Measurements from ENCODE around the gene SOX8.
A peak's percentile ranks its signal among the peaks of the same experiment; 100 is the strongest.
"Not testable (repeated sequence)": the region's sequence is repeated elsewhere in the genome, so short reads cannot be mapped to it uniquely, and the experiment has no call there.

SOX8 gene

DNA sequence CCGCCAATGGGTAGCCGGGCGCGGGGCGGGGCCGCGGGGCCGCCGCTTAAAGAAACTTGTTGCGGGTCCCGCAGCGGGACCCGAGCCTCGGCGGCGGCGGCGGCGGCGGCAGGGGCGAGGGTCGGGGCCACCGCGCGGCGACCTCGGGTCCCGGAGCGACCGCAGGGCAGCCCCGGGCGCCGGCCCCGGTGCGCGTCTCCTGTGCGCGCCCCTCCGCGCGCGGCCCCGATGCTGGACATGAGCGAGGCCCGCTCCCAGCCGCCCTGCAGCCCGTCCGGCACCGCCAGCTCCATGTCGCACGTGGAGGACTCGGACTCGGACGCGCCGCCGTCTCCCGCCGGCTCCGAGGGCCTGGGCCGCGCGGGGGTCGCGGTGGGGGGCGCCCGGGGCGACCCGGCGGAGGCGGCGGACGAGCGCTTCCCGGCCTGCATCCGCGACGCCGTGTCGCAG, at the start of gene SOX8:
SOX8 (plus strand) TSS at position 76 of the 450 bp plus-strand sequence; CDS start at position 229, 153 bp downstream.
- no peak for DNase-seq

DNA sequence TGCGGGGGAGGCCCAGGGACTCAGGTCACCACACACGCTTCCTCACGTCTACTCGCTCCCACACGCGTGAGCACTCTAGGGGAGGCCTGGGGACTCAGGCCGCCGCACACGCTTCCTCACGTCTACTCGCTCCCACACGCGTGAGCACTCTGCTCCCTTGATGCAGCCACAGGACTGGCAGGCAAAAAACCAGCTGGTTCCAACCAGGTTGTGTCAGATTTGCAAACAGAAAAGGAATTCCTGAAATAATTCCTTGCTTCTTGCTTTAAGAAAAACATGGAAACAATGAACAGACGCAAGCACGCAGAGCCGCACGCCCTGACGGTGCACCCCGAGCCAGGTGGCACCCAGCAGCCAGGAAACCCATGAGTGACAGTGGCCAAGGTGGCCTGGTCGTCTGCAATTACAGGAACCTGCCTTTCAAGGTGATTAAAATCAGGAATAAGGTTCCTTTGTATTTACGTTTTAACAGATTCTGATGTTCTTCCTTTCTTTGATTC, 48.7 kb upstream of the SOX8 start:
- no peak for DNase-seq

DNA sequence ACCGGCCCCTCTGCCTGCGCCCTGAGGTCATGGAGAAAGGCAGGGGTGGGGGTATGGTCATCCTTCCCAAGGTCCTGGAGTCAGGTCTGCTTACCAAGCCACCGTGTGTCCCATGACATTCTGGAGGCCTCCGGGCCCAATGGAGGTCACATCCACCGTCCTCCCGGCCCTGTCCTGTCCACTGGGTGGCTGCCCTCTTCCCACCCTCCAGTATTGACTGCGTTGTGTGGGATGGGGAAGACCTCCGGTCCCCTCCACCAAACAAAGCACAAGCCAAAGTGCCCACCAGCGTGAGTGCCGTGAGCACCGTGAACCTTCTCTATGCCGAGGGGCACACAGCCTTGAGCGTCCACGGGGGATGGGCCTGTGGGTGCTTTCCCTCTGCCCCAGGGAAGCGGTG, 48.0 kb upstream of the SOX8 start:
- DNase-seq: no peak

DNA sequence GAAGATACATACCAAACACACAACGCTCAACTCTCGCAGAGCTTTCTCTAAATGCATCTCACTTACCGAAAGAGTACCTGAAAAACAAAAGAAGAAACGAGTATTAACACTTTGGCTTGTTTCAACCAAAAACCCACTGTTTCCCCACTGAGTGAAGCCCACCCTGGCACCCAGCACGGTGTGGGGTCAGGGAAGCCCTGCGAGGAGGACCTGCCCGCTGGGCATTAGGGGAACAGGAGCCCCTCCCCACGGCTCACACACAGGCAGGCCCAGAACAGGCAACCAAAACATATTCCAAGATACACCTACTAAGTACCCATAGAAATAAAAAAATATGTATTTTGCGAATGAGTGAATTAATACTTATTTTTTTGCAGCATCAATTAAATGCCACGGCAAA, 47.4 kb upstream of the SOX8 start:
- DNase-seq: no peak

DNA sequence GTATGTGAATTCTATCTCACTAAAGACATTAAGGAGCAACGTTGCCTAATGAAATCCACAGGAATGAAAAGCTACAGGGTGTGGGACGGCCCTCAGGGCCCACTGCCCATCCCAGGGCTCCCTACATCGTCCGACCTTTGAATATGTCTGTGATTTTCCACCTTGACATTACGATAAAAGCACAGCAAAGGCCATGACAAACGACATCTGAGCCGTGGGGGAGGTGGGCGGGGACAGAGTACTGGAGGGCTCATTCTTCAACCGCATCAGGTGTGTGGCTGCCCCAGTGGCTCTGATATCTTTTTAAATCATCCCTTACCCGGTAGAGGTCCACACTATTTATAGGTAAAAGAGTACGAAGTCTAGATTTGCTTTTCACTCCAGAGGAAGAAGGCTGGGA, 45.9 kb upstream of the SOX8 start:
- peak; percentile 7 for DNase-seq

DNA sequence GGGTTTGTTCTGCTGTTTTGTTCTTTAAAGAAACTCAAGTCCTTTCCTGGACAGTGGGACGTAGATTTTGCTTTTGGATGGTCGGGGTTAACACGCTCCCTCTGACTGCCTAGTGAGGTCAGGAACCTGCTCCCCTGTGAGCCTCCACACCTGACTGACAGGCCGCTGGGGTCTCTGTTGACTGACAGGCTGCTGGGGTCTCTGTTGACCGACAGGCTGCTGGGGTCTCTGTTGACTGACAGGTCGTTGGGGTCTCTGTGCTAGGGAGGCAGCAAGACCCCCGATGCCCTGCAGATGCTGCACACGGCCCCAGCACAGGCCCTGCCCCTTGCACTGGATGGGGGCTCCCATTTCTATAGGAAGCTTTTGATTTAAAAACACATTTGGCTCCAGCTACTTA, 44.3 kb upstream of the SOX8 start:
- no peak for DNase-seq

DNA sequence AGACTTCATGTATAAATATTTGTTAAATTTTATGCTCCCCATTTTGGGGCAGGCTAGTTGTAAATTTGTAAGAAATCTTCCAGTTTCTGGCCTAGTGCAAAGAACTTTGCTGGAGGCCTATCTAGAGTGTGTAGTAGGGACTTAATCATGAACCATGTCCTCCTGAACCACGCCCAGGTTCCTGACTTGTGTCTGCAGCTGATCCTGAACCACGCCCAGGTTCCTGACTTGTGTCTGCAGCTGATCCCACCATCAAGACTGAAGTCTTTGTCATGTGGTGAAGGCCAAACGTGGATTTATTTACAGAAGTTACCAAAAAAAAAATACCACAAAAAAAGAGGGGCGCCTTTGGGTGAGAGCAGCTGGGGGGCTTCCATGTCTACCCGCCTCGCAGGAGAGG, 43.8 kb upstream of the SOX8 start:
- no peak for DNase-seq

DNA sequence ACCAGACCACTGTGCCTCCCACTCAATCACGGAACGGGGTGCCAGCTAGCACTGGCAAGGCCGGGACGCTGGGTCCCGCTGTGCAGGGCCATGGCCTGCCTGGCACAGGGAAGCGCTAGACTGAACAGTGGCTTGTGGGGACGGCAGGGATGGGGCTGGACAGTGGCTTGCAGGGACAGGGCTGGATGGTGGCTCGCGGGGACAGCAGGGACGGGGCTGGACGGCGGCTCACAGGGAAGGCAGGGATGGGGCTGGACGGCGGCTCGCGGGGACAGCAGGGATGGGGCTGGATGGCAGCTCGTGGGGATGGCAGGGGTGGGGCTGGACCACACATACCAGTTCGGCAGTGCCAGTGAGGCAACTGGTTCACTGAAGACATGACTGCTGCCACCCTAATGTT, 43.4 kb upstream of the SOX8 start:
- DNase-seq: no peak

DNA sequence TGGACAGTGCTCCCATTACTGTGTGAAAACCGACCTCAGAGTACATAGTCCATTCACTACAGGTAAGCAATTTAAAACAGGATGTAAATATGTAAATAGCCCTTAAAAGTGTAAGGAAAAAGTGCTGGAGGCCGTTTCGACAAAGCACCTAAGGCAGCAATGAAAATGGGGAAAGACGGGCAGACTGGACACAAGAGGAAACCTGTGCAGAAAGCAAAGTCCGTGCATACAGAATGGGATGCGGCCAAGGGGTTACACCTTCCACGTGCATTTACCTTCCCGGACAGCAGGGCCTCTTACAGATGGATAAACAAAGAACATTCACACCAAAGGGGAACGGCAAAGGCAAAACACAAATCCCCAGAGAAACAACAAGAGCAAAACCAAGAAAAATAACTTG, 42.8 kb upstream of the SOX8 start:
- DNase-seq: no peak

DNA sequence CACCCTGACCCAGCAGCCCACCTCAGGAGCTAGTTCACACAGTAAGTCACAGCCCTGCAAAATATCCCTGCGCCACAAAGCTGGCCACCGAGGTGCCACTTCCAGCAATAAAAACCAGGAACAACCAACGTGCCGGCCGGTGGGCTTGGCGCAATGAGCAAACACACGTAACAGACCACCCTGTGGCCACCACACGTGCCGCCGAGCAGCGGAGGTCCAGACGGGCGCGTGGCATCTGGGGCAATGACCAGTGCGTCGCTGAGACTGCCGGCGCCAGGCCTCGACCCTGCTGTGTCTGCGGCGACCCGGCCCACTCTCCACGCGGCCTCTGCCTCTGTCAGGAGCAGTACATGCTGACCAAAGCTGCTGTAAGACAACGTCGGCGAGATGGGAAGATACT, 42.3 kb upstream of the SOX8 start:
- no peak for DNase-seq

DNA sequence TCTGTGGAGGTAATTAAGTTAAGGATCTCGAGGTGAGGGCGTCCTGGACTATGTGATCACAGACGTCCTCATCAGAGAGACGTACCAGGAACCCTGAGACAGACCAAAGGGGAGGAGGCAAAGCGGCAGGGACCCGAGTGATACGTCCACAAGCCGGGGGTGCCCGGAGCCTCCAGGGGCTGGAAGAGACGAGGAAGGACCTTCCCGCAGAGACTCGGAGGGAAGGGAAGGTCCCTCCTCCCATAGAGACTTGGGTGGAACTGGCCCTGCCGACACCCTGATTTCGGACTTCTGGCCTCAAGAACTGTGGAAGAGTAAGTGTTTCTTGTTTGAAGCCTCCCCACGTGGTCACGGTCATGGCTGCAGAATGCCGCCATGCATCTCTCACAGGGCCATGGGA, 41.6 kb upstream of the SOX8 start:
- no peak for DNase-seq

DNA sequence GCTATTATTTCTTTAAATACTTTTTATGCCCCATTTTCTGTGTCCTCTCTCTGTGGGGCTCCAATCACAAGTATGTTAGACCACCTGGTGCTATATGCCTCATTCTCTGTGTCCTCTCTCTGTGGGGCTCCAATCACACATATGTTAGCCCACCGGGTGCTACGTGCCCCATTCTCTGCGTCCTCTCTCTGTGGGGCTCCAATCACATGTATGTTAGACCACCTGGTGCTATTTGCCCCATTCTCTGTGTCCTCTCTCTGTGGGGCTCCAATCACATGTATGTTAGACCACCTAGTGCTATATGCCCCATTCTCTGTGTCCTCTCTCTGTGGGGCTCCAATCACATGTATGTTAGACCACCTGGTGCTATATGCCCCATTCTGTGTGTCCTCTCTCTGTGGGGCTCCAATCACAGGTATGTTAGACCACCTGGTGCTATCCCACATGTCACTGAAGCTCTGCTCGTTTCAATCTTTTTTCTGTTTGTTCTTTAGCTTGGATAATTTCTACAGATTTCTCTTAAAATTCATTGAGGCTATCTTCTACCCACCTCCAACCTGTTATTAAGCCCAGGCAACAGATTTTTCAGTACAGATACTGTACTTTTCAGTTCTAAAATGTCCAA, 39.0 kb upstream of the SOX8 start:
- no peak for DNase-seq

DNA sequence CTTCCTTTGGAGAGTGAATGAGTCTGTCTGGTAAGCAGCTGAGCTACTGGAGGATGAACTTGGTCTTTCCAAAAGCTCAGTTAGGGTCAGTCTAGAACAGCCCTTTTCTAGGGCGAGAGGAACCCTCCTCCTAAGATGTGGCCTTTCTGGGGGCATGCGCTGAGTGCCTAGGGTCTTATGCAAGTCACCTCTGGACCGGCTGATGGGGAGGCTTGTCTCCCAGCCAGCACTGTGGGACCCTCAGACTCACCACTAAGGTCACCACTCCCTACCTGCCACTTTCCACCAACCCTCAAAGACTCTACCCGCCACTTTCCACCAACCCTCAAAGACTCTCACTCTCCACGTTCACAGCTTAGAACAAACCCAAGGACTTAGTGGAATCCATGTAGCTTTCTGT, 37.6 kb upstream of the SOX8 start:
- no peak for DNase-seq

DNA sequence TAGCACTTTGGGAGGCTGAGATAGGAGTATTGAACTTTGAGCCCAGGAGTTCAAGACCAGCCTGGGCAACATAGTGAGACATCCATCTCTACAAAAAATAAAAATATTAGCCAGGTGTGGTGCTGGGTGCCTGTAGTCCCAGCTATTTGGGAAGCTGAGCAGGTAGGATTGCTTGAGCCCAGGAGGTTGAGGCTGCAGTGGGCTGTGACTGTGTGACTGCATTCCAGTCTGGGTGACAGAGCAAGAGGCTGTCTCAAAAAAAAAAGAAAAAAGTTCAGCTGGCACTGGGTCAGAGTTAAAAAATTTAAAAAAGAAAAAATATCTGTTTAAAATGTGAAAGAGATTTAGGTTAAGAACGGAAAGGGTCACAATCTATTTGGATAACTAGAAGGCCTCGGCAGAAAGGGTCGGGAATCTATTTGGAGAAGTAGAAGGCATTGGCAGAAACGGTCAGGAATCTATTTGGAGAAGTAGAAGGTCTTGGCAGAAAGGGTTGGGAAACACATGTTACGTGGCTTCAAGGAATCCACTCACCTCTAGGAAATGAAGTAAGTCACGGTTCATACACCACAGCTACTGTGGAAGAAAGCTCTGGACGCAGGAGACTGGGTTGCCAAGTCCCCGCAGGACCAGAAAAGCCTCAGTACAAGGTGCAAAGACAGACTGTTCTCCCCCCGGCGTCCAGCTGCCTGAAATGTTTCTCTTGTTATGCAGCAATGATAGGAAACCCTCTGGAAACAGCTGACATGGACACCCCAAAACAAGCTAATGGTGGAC, 36.1 kb upstream of the SOX8 start:
- DNase-seq: no peak

DNA sequence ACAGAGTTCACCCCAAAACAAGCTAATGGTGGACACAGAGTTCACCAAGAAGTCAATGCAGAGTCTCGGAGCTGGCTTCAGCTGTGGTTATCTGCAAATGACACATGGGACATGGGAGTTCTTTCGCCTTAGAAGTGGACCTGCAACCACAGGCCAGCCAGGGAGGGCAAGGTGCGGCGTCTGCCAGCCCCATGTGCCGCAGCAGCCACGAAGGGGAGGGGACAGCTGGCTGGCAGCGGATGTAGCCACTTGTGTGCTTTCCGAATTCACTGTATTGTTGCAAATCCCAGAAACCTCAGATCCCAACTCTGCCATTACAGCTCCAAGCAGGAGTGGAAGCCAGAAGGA, 35.5 kb upstream of the SOX8 start:
- no peak for DNase-seq

DNA sequence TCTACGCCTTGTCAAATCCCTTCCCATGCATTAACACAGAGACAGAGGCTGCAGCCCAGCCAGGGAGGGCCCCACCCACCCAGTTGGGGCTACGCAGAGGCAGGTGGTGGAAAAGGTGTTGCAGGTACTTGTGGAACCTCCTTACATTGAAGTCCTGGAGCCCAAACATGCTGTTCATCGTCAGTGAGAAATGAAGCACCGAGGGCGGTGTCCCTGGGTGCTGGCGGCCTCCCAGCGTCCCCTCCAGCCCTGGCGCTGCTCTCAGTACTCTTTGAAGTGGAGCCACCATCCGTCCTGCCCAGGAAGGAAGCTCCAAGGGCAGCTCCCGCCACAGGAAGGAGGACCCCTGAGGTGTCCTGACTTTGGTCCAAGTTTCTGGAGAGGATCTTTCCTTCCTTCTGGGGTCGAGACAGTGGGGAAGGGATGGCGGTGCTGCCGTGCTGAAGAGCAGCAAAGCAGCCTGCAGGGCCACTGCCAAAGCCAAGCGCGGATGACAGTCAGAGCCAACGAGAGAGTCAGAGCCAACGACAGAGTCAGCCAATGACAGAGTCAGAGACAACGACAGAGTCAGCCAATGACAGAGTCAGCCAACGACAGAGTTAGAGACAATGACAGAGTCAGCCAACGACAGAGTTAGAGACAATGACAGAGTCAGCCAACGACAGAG, 34.2 kb upstream of the SOX8 start:
- DNase-seq: no peak

DNA sequence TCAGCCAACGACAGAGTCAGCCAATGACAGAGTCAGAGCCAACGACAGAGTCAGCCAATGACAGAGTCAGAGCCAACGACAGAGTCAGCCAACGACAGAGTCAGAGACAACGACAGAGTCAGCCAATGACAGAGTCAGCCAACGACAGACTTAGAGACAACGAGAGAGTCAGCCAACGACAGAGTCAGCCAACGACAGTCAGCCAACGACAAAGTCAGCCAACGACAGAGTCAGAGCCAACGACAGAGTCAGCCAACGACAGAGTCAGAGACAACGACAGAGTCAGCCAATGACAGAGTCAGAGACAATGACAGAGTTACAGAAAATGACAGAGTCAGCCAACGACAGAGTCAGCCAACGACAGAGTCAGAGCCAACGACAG, 33.7 kb upstream of the SOX8 start:
- not testable (repeated sequence) for DNase-seq

DNA sequence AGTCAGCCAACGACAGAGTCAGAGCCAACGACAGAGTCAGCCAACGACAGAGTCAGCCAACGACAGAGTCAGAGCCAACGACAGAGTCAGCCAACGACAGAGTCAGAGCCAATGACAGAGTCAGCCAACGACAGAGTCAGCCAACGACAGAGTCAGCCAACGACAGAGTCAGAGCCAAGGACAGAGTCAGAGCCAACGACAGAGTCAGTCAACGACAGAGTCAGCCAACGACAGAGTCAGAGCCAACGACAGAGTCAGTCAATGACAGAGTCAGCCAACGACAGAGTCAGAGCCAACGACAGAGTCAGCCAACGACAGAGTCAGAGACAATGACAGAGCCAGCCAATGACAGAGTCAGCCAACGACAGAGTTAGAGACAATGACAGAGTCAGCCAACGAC, 32.8 kb upstream of the SOX8 start:
- DNase-seq: not testable (repeated sequence)

DNA sequence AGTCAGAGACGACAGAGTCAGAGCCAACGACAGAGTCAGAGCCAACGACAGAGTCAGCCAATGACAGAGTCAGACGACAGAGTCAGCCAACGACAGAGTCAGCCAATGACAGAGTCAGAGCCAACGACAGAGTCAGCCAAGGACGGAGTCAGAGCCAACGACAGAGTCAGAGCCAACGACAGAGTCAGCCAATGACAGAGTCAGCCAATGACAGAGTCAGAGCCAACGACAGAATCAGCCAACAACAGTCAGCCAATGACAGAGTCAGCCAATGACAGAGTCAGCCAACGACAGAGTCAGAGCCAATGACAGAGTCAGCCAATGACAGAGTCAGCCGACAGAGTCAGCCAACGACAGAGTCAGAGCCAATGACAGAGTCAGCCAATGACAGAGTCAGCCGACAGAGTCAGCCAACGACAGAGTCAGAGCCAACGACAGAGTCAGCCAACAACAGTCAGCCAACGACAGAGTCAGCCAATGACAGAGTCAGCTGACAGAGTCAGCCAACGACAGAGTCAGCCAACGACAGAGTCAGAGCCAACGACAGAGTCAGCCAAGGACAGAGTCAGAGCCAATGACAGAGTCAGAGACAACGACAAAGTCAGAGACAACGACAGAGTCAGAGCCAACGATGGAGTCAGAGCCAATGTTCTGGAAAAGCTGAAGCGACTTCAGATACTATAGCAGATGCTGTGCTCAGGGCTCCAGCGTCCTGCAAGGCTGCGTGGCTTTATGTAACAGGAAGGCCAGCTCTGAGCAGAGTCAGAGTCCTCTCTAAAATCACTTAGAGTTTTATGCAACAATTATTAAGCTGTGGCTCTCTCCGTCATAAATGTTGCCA, 30.6 kb upstream of the SOX8 start:
- not testable (repeated sequence) for DNase-seq

DNA sequence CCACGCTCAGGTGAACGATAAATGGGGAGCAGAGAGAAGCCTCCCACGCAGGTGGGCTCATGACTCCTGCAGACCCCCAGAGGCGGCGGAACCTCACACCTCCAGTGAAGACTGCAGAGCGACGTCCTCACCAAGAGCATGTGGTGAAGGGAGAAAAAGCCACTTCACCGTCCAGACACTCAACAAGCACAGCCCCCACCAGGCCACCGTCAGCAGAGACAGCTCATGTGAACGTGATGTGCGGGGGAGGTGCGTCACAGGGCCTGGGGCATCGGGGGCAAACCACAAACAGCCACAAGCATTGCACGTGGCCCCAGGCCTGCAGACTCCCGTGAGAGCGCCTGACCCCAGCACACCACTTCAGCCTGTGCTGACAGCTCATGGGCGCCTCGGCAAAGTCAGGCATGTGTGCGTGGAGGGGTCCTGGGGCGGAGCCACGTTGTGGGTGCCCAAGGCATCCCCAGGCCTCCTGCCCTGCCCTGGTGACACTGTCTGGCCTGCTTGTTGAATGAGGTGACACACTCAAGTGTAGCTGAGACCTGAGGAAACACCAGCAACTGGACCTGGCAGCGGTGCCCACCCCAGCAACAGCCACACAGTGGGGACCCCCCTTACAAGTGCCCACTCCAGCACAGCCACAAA, 29.8 kb upstream of the SOX8 start:
- DNase-seq: no peak

DNA sequence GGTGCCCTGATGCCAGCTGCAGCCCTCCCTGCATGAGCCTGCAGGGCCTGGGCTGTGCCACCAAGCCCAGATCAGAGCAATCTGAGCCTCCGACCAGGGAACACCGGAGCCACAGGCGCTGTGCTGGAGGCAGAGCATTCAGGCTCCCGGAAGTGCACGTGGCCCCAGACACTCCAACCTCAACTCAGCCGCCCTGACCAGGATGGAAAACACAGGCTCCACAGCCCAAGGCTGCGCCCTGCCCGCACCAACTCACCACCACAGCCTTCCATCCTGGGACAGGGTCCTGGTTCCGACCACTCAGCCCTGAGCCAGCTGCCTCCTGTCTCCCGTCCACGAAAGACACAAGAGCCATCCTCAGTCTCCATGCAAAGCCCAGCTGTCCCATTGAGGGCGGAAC, 29.2 kb upstream of the SOX8 start:
- DNase-seq: no peak

DNA sequence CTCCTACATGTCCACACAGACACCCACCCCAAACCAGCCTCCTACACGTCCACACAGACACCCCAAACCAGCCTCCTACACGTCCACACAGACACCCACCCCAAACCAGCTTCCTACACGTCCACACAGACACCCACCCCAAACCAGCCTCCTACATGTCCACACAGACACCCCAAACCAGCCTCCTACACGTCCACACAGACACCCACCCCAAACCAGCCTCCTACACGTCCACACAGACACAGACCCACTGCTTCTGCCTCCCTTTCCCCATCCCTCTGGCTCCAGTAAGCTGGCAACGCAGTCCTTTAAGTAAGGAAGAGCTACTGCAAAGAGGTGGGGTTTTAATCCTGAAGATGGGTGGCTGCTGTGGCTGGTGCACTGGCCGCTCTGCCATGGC, 27.8 kb upstream of the SOX8 start:
- not testable (repeated sequence) for DNase-seq

DNA sequence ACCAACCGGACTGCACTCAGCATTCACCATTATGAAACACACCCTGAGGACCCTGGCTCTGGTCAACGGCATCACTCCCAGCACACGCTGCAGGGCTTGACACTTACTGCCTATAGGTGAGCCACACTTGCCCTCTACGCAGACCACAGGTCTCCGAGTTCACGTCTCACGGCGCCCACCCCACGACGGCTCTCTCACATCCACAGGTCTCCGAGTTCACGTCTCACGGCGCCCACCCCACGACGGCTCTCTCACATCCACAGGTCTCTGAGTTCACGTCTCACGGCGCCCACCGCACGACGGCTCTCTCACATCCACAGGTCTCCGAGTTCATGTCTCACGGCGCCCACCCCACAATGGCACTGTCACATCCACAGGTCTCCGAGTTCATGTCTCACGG, 25.8 kb upstream of the SOX8 start:
- DNase-seq: not testable (repeated sequence)
